ENCODE results near the gene PHTF2.

DNA sequence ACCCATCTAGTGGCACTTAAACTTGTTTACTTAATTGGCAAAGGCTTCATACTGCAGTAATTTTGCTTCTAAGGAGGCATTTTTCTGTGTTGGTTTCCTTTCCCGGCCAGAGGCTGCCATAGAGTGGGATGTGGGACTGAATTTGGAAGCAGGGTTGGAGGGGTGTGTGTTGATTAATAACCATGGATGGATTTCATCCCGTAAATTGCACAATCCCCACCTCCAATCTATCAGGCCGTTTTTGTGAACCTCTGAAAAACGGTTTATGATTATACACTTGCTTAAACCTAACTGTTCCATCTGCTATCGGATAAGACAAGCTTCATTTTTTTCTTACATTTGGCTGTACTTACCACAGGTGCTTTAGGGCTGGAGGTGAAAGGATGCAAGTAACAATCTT lies 1.6 kb upstream of the PHTF2 start:
- TF ChIP-seq, protein P1, sequence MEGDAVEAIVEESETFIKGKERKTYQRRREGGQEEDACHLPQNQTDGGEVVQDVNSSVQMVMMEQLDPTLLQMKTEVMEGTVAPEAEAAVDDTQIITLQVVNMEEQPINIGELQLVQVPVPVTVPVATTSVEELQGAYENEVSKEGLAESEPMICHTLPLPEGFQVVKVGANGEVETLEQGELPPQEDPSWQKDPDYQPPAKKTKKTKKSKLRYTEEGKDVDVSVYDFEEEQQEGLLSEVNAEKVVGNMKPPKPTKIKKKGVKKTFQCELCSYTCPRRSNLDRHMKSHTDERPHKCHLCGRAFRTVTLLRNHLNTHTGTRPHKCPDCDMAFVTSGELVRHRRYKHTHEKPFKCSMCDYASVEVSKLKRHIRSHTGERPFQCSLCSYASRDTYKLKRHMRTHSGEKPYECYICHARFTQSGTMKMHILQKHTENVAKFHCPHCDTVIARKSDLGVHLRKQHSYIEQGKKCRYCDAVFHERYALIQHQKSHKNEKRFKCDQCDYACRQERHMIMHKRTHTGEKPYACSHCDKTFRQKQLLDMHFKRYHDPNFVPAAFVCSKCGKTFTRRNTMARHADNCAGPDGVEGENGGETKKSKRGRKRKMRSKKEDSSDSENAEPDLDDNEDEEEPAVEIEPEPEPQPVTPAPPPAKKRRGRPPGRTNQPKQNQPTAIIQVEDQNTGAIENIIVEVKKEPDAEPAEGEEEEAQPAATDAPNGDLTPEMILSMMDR (conservative IDR thresholded peaks at IDR 0.05): no peak
- TF ChIP-seq EZH2 (IDR thresholded peaks at IDR 0.05; ENCODE audit: low read depth): no peak

Measured in PC-9 (cell line).